ENCODE results near the gene SURF1.

The SURF1 gene

GRCh38 chr9:133360400-133361393 is 4.4 kb upstream of the SURF1 start:
- no peak for DNase-seq

DNA sequence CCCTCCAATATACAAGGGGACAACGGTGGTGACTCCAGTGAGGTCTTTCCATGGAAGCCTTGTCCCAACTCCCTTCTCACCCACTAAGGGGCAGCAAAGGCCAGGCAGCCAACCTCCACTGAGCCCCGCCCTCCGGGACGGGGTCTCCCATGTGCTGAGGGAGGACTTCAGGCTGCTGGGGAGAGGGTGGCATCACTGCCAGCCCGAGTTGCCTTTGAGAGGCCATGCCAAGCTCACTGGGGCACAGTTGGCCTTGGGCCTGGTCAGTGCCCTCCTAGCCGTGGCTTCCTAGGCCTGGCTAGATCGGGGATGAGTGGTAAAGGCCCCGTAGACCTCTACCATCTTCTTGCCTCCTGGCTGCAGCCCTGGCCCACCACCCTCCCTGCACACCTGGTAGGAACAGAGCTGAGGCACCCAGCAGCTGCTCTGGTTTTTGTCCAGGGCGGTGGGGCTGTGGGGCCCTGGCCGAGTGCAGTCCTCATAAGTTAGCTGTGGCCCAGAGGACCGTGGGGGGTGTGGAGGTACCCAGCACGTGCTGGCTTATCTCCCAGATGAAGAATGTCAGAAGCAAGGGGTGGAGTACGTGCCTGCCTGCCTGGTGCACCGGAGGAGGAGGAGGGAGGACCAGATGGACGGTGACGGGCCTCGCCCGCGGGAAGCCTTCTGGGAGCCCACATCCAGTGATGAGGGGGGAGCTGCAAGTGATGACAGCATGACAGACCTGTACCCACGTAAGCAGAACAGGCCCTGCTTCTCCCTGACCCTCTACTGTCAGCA is 3.3 kb upstream of the SURF1 start:
- no peak for DNase-seq

DNA sequence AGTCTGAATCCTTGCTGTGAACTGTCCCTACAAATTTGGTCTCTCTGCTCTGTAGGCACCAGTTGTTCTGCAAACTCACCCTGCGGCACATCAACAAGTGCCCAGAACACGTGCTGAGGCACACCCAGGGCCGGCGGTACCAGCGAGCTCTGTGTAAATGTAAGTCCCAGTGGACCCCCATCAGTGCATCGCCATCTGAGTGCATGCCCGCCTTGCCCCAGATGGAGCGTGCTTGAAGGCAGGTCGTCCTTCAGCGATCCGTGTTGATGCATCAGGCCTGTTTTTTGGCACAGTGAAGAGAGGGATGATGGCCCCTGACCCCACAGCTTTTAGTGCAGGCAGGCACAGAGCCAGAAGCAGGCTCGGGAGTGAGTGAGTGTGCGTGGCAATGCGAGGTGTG is 1.4 kb upstream of the SURF1 start:
- no peak for DNase-seq

GRCh38 chr9:133355881-133356357 is 368 bp downstream of the SURF1 start:
- no peak for DNase-seq

GRCh38 chr9:133354766-133355165 is 1.5 kb downstream of the SURF1 start:
- DNase-seq: no peak

DNA sequence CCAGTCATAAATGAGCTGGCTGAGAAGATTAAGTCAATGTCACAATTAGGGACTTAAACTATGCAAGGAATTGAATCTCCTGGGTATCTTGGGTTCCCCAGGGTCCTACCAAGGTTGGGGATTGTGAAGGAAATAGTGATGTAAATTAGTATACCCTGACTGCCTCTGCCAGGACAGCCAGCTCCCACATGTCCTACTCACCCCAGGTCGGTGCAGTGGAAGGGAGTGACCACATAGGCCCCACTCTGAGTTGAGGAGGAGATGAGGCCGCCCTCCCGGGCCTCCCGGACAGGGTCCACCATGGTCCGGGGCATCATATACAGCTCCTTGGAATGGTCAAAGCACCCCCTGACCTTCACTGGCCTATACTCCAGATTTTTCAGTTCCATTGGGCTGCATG is 2.7 kb downstream of the SURF1 start:
- DNase-seq: no peak

DNA sequence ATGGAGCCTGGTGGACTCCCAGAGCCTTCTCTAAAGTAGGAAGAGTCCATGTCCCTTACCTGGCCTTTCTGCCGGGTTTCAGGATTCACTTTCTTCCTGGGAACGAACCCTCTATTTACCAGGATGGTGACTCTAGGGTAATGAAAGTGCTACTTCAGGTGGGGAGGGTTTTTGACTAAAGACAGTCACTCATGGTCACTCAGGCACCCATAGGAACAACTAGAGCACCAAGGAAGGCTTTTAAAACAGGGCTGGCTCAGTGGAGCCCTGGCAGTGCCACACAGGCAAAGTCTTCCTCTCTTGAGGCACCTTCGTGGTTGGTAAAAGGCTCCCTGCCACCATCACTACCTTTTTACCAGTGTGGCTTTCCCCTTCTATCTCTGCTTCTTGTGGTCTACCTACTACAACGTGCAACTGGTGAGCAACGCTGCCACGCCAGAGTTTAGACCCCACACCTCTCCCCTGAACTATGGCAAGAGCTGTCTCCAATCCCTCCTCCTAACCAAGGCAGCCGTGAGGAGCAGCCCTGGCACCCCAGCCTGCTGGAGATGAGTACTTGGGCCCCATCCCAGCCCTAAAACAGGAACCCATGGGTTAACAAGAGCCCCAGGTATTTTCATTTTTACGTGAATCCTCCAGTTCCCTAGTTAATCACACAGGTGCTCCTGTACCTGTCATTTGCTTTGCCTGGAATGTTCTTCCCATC is 3.5 kb downstream of the SURF1 start:
- DNase-seq: no peak

DNA sequence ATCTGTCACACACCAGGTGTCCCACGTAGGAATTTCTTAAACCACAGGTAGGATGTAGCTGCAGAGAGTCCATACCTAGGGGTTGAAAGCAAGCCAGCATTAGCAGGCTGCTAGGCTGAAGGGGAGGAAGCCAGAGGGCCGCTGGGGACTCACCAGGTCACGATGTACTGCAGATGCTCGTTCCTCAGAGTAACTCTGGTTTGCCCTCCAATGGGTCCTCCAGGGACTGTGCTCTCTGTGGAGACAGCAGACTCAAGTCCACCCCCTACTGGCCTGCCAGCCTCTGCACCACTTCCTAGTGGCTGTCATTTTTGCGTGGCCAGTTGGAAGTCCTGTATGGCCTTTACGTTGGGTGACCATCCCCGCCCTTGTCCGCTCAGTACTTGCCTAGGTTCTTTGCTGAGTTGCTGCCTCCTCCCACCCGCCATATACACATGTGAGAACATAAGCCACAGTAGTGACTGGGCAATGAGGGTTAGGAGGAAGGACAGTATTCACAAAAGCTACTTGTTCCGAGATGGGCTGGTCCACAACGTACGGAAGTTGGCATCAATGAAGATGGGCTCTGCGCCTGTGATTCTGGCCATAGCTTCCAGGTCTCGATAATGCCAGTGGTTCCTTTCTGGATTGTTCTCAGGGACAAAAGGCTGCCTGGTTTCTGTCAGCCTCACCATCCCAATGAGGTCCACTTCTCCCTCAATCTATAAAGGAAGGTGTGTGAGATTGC is 4.2 kb downstream of the SURF1 start:
- no peak for DNase-seq

DNA sequence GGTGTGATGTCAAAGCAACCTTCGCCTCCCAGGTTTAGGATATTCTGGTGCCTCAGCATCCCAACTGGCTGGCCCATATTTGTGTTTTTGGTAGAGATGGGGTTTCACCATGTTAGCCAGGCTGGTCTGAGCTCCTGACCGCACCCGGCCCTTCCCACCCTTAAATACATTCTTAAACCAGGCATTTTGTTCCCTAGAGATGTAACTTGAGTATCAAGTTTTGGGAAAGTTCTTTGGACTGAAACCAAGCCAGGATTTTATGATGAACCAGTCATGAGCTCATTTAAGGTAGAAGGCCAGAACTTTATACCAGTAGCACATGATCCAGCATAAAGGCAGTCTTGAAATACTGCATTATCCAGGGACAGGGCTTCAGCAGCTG is 4.8 kb downstream of the SURF1 start:
- DNase-seq: no peak

DNA sequence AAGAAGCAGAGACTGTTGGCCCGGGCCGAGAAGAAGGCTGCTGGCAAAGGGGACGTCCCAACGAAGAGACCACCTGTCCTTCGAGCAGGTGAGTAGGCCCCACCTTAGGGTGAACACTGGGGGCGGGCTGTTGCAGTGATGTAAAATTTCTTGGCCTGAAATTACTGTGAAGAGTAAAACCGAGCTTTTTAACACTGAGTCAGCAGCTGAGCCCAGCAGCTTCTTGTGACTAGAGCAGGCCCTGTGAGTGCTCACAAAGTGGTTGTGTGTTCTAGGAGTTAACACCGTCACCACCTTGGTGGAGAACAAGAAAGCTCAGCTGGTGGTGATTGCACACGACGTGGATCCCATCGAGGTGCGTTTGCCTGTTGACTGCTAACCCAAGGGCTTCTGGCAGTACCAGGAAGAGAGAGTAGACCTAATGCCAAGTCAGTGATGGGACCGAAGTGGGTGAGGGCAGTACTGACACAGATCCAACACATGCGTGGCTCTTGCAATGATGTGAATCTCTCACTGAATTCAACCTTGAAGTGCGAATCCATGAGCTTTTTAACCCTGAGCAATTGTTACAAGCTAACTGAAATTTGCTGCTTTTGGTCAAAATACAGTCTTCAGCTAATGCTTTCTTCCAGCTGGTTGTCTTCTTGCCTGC is 6.2 kb downstream of the SURF1 start:
- DNase-seq: no peak

DNA sequence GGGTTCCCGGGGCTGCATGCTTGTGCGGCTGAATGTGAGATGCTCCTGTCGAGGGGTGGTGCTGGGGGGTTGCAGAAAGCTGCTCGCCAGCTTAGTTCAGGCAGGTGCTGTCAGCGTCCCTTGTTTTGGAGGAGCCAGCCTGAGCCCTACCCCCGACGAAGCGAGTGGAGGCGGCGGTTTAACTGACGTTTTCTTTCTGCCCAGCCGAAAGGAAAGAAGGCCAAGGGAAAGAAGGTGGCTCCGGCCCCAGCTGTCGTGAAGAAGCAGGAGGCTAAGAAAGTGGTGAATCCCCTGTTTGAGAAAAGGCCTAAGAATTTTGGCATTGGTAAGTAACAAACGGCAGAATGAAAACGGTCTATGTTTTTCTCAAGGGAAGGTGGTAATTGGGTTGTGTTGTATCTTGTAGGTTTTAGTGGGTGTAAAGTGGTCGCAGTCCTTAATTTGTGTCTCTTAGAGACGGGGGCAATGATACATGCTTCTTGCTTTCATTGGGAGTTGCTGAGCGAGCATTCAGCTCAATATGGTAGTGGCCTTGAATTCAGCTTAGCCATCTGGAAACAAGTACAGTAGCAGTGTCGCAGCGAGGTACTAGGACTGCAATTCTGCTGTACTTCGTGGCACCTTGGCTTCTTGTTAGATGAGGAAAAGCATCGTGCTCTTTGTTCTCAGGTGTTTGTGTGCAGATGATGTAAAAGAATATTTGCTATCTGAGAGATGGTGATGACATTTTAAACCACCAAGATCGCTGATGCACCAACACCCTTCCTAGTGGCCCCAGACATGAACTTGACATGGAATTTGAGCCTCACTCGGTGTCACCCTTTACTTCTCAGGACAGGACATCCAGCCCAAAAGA is 7.3 kb downstream of the SURF1 start:
- DNase-seq: no peak

DNA sequence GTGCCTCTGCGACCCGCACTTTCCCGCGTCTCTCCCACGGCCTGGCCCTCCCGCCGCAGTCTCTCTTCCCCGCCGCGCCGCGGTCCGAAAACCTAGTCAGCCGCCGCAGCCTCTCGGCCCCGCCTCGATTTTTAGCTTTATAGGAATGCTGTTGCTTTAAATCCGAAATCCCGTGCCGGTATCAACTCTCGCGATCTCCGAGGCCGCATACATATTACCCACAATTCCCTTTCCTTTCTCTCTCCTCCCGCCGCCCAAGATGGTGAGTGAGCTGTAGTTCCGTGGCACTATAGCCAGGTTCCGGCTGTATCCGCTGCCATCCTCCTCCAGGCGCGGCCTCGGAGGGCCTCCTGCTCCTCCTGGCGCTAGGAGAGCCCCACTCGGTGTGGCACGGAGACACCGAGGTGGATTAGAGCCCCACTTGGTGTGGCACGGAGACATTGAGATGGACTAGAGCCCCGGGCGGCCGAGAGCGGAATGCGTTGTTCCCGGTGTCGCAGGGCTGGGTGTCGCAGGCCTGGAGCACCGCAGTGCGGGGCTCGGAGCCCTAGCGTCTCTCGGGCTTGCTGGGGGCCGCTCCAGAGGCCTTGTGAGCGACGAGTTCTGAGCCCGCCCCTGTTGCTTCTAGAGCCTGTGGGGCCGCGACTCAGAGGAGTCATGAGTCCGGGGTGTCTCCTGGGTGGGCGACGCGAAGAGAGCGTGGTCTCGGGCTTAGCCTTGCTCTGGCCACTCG is 8.1 kb downstream of the SURF1 start, which contains the start of the genes MED22 and RPL7A:
TSS of gene MED22 (minus strand) at position 147 of the 733 bp plus-strand sequence. CDS start 1,469 bp downstream, outside the sequence.
TSS of gene RPL7A (plus strand) at position 234 of the 733 bp plus-strand sequence. CDS start at position 260, 26 bp downstream.
- DNase-seq: peak; percentile 90

GRCh38 chr9:133347515-133347984 is 8.7 kb downstream of the SURF1 start:
- DNase-seq: no peak

DNA sequence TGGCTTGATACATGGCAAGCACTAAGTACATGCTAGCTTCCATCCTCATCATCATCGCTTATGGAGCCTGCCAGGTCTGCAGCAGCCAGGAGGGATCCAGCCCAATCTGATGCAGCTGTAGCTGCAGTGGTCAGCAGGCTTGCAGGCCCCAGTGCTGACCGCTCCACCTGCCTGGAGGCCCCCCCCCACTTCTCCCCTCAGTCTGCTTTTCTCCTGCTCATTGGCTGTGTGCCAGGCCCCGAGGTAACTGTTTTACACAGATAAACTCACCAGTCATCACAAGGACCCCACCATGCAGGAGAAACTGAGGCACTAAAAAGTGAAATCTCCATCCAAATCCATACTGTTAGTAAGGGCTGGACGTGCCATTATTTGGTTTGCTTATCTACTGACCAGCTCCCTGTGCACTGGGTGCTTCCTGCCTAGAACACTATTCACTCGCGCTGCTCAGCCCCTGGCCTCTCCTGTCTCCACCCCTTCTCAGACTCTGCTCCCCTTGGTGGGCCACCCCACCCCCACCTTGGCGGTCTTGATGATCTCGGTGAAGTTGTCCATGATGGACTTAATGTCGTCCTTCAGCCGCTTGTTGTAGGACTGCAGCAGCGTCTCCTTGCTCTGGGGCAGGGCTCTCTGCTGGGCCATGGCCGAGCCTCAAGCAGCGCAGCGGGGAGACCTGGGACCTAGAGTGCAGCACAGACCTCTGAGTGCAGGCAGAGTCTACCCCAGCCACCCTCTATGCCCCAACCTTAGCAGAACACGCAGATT is 10.1 kb downstream of the SURF1 start:
- no peak for DNase-seq

GRCh38 chr9:133345596-133345995 is 10.7 kb downstream of the SURF1 start:
- DNase-seq: no peak

DNA sequence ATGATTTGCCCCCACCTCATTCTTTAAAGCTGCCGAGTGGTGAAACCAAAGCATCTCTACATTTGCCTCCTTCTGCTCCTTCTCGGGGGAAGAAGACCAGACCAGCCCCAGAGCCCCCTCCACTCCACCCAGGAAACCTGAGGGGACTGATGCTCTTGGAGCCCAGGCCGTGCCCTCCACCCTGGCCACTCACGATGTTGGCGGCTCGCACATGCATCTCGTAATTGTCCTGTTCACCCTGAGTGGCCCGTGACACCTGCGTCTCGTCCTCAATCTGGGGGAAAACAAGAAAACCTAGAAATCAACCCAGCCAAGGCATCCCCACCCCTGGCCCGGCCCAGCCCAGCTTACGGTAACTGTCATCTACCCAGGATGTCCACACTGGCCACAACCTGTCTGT is 11.3 kb downstream of the SURF1 start:
- DNase-seq: no peak

GRCh38 chr9:133344071-133344470 is 12.2 kb downstream of the SURF1 start:
- DNase-seq: no peak

GRCh38 chr9:133342570-133342969 is 13.7 kb downstream of the SURF1 start:
- DNase-seq: no peak

- DNase-seq: no peak
Measured at GRCh38 chr9:133342069-133342406, 14.2 kb downstream of the SURF1 start.

All from NCI-H1436 treated with DMSO at 0.1 percent for 48 hours (cell line).